DND-41 (cell line): Measurements from ENCODE around the gene KLK14.

ENCODE experiments used
- ATAC-seq: fragments of 200-7000 bp; cut with Tn5 transposase; 3 replicates; pipeline ENCODE4 v1.9.1; 2021; ENCODE audit warnings: low read depth; ENCODE audit not compliant: insufficient read depth
- DNase-seq: peaks from one replicate; pipeline ENCODE4 v3.0.0-alpha.2; 2020
- H2AFZ ChIP-seq: 2 replicates; pipeline ENCODE4 v1.6.0; 2012; ENCODE audit warnings: low read depth, low read length
- H3K27ac ChIP-seq: 2 replicates; pipeline ENCODE4 v1.5.1; 2012; ENCODE audit warnings: low read length, inconsistent platforms
- H3K27me3 ChIP-seq: fragments of 200-600 bp; sonication (generic); 2 replicates; pipeline ENCODE4 v1.6.0; 2012; ENCODE audit warnings: low read length, mild to moderate bottlenecking, inconsistent platforms; ENCODE audit not compliant: insufficient read depth, poor library complexity
- H3K36me3 ChIP-seq: 2 replicates; pipeline ENCODE4 v1.5.1; 2012; ENCODE audit warnings: low read length, inconsistent platforms; ENCODE audit not compliant: insufficient read depth
- H3K4me1 ChIP-seq: 2 replicates; pipeline ENCODE4 v1.5.1; 2012; ENCODE audit warnings: mild to moderate bottlenecking, low read length; ENCODE audit not compliant: insufficient read depth
- H3K4me2 ChIP-seq: 2 replicates; pipeline ENCODE4 v1.6.0; 2012; ENCODE audit warnings: mild to moderate bottlenecking, moderate library complexity, low read length, inconsistent platforms; ENCODE audit not compliant: insufficient read depth
- H3K4me3 ChIP-seq, 2 experiments: fragments of 200-600 bp in 1 of 2; shearing (Covaris generic) in 1 of 2; 2 replicates each; pipeline ENCODE4 v1.5.1; 2012 to 2016; ENCODE audit warnings: inconsistent platforms in 2 of 2, low read length in 2 of 2, mild to moderate bottlenecking in 2 of 2, low read depth in 1 of 2, moderate library complexity in 1 of 2
- H3K79me2 ChIP-seq: 2 replicates; pipeline ENCODE4 v1.6.0; 2012; ENCODE audit warnings: low read length, inconsistent platforms; ENCODE audit not compliant: insufficient read depth
- H3K9ac ChIP-seq: 2 replicates; pipeline ENCODE4 v1.6.0; 2012; ENCODE audit warnings: low read depth, mild to moderate bottlenecking, inconsistent platforms, low read length, moderate library complexity
- H3K9me3 ChIP-seq: 2 replicates; pipeline ENCODE4 v1.5.1; 2012; ENCODE audit warnings: low read length, moderate library complexity, mild to moderate bottlenecking, inconsistent platforms; ENCODE audit not compliant: insufficient read depth, severe bottlenecking
- H4K20me1 ChIP-seq: 2 replicates; pipeline ENCODE4 v1.6.0; 2012; ENCODE audit warnings: low read length; ENCODE audit not compliant: insufficient read depth
- EZH2 ChIP-seq: IDR thresholded peaks from 3 replicates; pipeline ENCODE4 v1.6.1; 2012; ENCODE audit warnings: borderline replicate concordance, low read depth, mild to moderate bottlenecking, moderate library complexity, low read length, inconsistent platforms; ENCODE audit not compliant: severe bottlenecking
- TF ChIP-seq, protein P1 (sequence below): IDR thresholded peaks from 2 replicates; pipeline ENCODE4 v1.5.1; 2012; ENCODE audit warnings: borderline replicate concordance, low read length, moderate library complexity, mild to moderate bottlenecking; ENCODE audit not compliant: poor library complexity, severe bottlenecking; ENCODE audit errors: extremely low read depth

Gene KLK14

DNA sequence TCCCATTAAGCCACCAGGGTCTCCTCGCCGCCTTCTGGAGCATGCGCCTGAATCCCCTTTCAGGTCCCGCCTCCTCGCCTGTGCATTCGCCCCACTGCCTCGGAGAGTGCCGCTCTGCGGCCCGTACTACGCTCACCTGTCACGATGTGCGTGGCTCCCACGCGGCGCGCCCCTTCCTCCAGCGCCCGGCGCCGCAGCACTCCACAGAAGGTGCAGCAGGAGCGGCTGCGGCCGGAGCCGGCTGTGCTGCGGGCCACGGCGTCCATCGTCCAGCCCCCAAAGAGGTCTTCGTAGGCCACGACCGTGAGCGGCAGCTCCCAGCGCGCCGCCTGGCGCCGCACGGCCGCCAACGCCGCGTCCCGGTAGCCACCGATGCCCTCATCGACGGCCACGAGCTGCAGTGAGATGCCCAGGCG, 21.2 kb upstream of the KLK14 start:
- Histone ChIP-seq H3K27ac (no peak overlapping the region), H3K4me1 (peaks cover 28% of the 10 kb centered on the region), H3K79me2 (peaks cover 51% of the 10 kb centered on the region), H4K20me1 (peaks cover 35% of the 10 kb centered on the region), H3K36me3 (peaks cover 63% of the 10 kb centered on the region), H3K4me2 (no peak overlapping the region), H3K27me3 (no peaks in the 10 kb centered on the region), H3K9ac (no peak overlapping the region), H2AFZ (no peak overlapping the region), H3K4me3 (no peak overlapping the region), H3K9me3 (no peaks in the 10 kb centered on the region)
- no peak for TF ChIP-seq EZH2
- TF ChIP-seq, protein P1, sequence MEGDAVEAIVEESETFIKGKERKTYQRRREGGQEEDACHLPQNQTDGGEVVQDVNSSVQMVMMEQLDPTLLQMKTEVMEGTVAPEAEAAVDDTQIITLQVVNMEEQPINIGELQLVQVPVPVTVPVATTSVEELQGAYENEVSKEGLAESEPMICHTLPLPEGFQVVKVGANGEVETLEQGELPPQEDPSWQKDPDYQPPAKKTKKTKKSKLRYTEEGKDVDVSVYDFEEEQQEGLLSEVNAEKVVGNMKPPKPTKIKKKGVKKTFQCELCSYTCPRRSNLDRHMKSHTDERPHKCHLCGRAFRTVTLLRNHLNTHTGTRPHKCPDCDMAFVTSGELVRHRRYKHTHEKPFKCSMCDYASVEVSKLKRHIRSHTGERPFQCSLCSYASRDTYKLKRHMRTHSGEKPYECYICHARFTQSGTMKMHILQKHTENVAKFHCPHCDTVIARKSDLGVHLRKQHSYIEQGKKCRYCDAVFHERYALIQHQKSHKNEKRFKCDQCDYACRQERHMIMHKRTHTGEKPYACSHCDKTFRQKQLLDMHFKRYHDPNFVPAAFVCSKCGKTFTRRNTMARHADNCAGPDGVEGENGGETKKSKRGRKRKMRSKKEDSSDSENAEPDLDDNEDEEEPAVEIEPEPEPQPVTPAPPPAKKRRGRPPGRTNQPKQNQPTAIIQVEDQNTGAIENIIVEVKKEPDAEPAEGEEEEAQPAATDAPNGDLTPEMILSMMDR: no peak
- DNase-seq: no peak
- ATAC-seq: no peak

DNA sequence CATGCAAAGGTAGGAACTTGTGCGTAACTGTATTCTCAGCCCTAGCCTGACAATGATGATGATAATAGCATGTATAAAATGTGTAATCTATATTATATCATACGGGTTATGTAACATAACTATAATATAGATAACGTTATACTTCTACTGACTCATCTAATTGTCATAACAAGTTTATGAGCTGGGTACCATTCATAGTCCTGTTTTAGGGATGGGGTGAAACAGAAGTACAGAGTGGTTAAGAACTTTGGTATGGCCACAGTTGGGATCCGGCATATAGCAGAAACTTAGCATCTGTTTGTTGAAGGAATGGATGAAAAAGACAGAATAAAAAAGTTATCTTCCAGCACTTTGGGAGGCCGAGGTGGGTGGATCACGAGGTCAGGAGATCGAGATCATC, 20.3 kb upstream of the KLK14 start:
- H3K9ac ChIP-seq: no peak overlapping the region
- no peak for TF ChIP-seq EZH2
- TF ChIP-seq, protein P1: no peak
- H3K4me1 ChIP-seq: peaks cover 24% of the 10 kb centered on the region
- H2AFZ ChIP-seq: no peak overlapping the region
- peaks cover 68% of the 10 kb centered on the region for H3K36me3 ChIP-seq
- DNase-seq (no peak), ATAC-seq (no peak)
- peaks cover 48% of the 10 kb centered on the region for H3K79me2 ChIP-seq
- H3K27ac ChIP-seq: no peak overlapping the region
- H3K27me3 ChIP-seq: no peaks in the 10 kb centered on the region
- H3K4me3 ChIP-seq: no peak overlapping the region
- H3K4me2 ChIP-seq: no peak overlapping the region
- no peaks in the 10 kb centered on the region for H3K9me3 ChIP-seq
- H4K20me1 ChIP-seq: peaks cover 38% of the 10 kb centered on the region

DNA sequence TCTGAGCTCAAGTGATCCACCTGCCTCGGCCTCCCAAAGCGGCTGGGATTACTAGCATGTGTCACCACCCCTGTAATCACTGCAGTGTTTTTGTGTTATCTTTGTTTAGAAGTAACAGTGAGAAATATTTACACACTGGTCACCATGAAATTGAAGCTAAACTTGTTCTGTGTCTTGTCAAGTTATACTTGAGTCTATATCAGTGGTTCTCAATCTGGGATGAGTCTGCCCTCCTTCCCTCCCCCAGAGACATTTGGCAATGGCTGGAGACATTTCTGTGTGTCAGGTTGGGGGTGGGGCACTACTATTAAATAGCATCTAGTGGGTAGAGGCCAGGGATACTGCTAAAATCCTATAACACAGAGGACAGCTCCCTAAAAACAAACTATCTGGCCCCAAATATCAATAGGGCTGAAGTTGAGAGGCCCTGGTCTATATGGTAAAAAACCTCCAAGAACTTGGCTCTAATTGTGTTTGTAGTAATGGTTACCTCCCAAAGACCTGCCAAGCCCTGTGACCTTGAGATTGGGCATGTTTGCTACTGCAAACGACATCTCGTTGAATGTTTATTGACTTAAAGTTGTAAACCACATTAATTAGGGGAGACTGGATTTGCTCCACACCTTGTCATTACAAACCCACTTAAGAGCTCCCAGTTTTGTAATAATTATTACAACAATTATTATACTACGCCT, 18.6 kb upstream of the KLK14 start:
- ATAC-seq (no peak), DNase-seq (no peak)
- no peaks in the 10 kb centered on the region for H3K9me3 ChIP-seq
- H2AFZ ChIP-seq: no peak overlapping the region
- H3K79me2 ChIP-seq: peaks cover 32% of the 10 kb centered on the region
- no peak overlapping the region for H3K4me2 ChIP-seq
- no peaks in the 10 kb centered on the region for H3K27me3 ChIP-seq
- H4K20me1 ChIP-seq: peaks cover 47% of the 10 kb centered on the region
- H3K27ac ChIP-seq: no peak overlapping the region
- H3K4me3 ChIP-seq: no peak overlapping the region
- TF ChIP-seq, protein P1: no peak
- TF ChIP-seq EZH2: no peak
- H3K9ac ChIP-seq: no peak overlapping the region
- H3K36me3 ChIP-seq: peaks cover 73% of the 10 kb centered on the region
- peaks cover 12% of the 10 kb centered on the region for H3K4me1 ChIP-seq

DNA sequence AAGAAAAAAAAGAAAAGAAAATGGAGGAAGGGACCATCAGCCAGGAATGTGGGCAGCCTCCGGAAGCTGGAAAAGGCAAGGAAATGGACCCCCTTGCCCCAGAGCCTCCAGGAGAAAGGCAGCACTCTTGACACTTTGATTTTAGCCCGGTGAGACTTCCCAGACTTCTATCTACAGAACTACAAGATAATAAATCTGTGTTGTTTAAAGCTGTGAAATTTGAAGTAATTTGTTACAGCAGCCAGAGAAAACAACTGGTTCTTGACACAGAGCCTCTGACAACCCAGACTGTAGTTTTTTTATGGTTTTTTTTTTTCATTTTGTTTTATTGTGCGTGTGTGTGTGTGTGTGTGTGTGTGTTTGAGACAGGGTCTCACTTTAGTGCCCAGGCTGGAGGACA, 17.9 kb upstream of the KLK14 start:
- Histone ChIP-seq H4K20me1 (peaks cover 41% of the 10 kb centered on the region), H3K27me3 (no peaks in the 10 kb centered on the region), H3K9me3 (no peaks in the 10 kb centered on the region), H3K27ac (no peak overlapping the region), H3K4me3 (no peak overlapping the region), H3K4me1 (peaks cover 5% of the 10 kb centered on the region), H3K79me2 (peaks cover 25% of the 10 kb centered on the region), H2AFZ (no peak overlapping the region), H3K9ac (no peak overlapping the region), H3K4me2 (no peak overlapping the region), H3K36me3 (peaks cover 66% of the 10 kb centered on the region)
- DNase-seq: no peak
- no peak for ATAC-seq
- TF ChIP-seq EZH2: no peak
- TF ChIP-seq, protein P1: no peak
